Endothelial cell of umbilical vein (primary cell): ENCODE measurements around the gene TPO. TPM values are rescaled to one million over a fixed set of nuclear protein-coding genes. Genes with fewer than 3 reads are reported as not detected.

Experiments
- BruUV-seq: library from RNA; stranded (reverse); fragments of 400-500 nt; replicated peaks from 2 replicates; lab custom pipeline; 2021; lab: Mats Ljungman, UMichigan
- CTCF ChIA-PET: fragments of 300-600, 350-600 bp; sonication (Branson Sonifier 250); formaldehyde crosslinking; loops from one replicate; lab custom pipeline; 2021; ENCODE audit warnings: antibody characterized with exemption, inconsistent platforms; lab: Charles Lee
- POLR2A ChIA-PET: fragments of 300-600, 350-600 bp; sonication (Branson Sonifier 250); formaldehyde crosslinking; loops from one replicate; lab custom pipeline; 2021; ENCODE audit warnings: antibody characterized with exemption, inconsistent platforms; lab: Charles Lee
- DNase-seq: peaks from one replicate; pipeline ENCODE4 v3.0.0-alpha.2; 2011; ENCODE audit warnings: low read depth, low spot score
- FAIRE-seq: peaks from 2 replicates; lab custom pipeline; 2011; peaks lifted over from hg19 to GRCh38; lab: Jason Lieb, UNC
- H2AFZ ChIP-seq: 2 replicates; pipeline ENCODE4 v1.6.0; 2012; ENCODE audit warnings: low read depth, low read length, control low read depth, inconsistent platforms
- H3K27ac ChIP-seq: 2 replicates; pipeline ENCODE4 v1.5.1; 2011; ENCODE audit warnings: low read depth, mild to moderate bottlenecking, control low read depth, low read length, moderate library complexity; ENCODE audit not compliant: insufficient read depth
- H3K27me3 ChIP-seq, 2 experiments: 2 replicates each; pipeline versions ENCODE4 v1.6.0 to v1.6.1; 2011; ENCODE audit warnings: low read length in 2 of 2, mixed read lengths in 1 of 2; ENCODE audit not compliant: control insufficient read depth in 2 of 2, insufficient read depth in 2 of 2
- H3K36me3 ChIP-seq, 2 experiments: 2 replicates in 1 of 2; 3 replicates in 1 of 2; pipeline ENCODE4 v1.5.1; 2011; ENCODE audit warnings: low read length in 2 of 2, mild to moderate bottlenecking in 1 of 2, moderate library complexity in 1 of 2; ENCODE audit not compliant: control insufficient read depth in 2 of 2, insufficient read depth in 2 of 2; ENCODE audit errors: extremely low read depth in 1 of 2
- H3K4me1 ChIP-seq: 3 replicates; pipeline ENCODE4 v1.5.1; 2011; ENCODE audit warnings: mild to moderate bottlenecking, low read length; ENCODE audit not compliant: control insufficient read depth, insufficient read depth; ENCODE audit errors: extremely low read depth
- H3K4me2 ChIP-seq: 2 replicates; pipeline ENCODE4 v1.6.1; 2011; ENCODE audit warnings: low read length, control low read depth, mixed read lengths; ENCODE audit not compliant: insufficient read depth
- H3K4me3 ChIP-seq, 3 experiments: fragments of 200-600 bp in 1 of 3; sonication (generic), shearing (Covaris generic) in 1 of 3; replicated peaks in 1 of 3; 2 replicates each; pipeline ENCODE4 v1.5.1; 2011 to 2016; ENCODE audit warnings: control low read depth in 3 of 3, low read length in 3 of 3, mild to moderate bottlenecking in 2 of 3, inconsistent platforms in 1 of 3, low read depth in 1 of 3, moderate library complexity in 1 of 3; ENCODE audit not compliant: insufficient read depth in 1 of 3
- H3K79me2 ChIP-seq: 2 replicates; pipeline ENCODE4 v1.6.0; 2012; ENCODE audit warnings: low read length, inconsistent platforms; ENCODE audit not compliant: control insufficient read depth, insufficient read depth
- H3K9ac ChIP-seq: replicated peaks from 2 replicates; pipeline ENCODE3; 2011; ENCODE audit warnings: low read length, control low read depth; ENCODE audit not compliant: insufficient read depth; ENCODE audit errors: extremely low read depth
- H3K9me1 ChIP-seq: replicated peaks from 3 replicates; pipeline ENCODE4 v1.6.0; 2011; ENCODE audit warnings: mild to moderate bottlenecking, low read length; ENCODE audit not compliant: control insufficient read depth, insufficient read depth; ENCODE audit errors: extremely low read depth
- H3K9me3 ChIP-seq: replicated peaks from 2 replicates; pipeline ENCODE4 v1.5.1; 2012; ENCODE audit warnings: low read length, inconsistent platforms; ENCODE audit not compliant: control insufficient read depth, insufficient read depth
- H4K20me1 ChIP-seq: replicated peaks from 2 replicates; pipeline ENCODE3; 2011; ENCODE audit warnings: mild to moderate bottlenecking, low read length; ENCODE audit not compliant: control insufficient read depth, insufficient read depth; ENCODE audit errors: extremely low read depth
- EZH2 ChIP-seq: IDR thresholded peaks from 2 replicates; pipeline ENCODE4 v1.6.1; 2012; ENCODE audit warnings: borderline replicate concordance, low read depth, mild to moderate bottlenecking, moderate library complexity, low read length, inconsistent platforms; ENCODE audit not compliant: severe bottlenecking
- FOS ChIP-seq: IDR thresholded peaks from 2 replicates; pipeline ENCODE4 v1.6.1; 2011; ENCODE audit warnings: mild to moderate bottlenecking, low read length, moderate library complexity, borderline replicate concordance; ENCODE audit not compliant: insufficient read depth
- GATA2 ChIP-seq: IDR thresholded peaks from 2 replicates; pipeline ENCODE4 v1.7.0; 2011; ENCODE audit warnings: low read depth, mild to moderate bottlenecking, moderate library complexity, mixed read lengths, low read length; ENCODE audit not compliant: insufficient read length, insufficient read depth
- JUN ChIP-seq: IDR thresholded peaks from 2 replicates; pipeline ENCODE4 v1.6.1; 2011; ENCODE audit warnings: borderline replicate concordance, low read depth; ENCODE audit not compliant: insufficient read length, insufficient read depth
- MAX ChIP-seq: IDR thresholded peaks from 2 replicates; pipeline ENCODE4 v1.6.1; 2011; ENCODE audit not compliant: insufficient read depth, insufficient read length
- MYC ChIP-seq: IDR thresholded peaks from one replicate; pipeline ENCODE4 v1.6.1; 2011; ENCODE audit warnings: mild to moderate bottlenecking, low read depth, low read length
- POLR2A ChIP-seq: IDR thresholded peaks from 2 replicates; pipeline ENCODE4 v1.6.1; 2012; ENCODE audit warnings: low read depth, mild to moderate bottlenecking, control low read depth, low read length
- POLR2AphosphoS5 ChIP-seq: IDR thresholded peaks from 2 replicates; pipeline ENCODE4 v1.6.1; 2012; ENCODE audit warnings: low read depth, mild to moderate bottlenecking, control low read depth, low read length, moderate library complexity; ENCODE audit not compliant: insufficient read depth
- dilution Hi-C: fragments of 300-500 bp; cut with MboI; formaldehyde crosslinking; loops from one replicate; pipeline ENCODE4 v1.15.0; 2019; ENCODE audit warnings: low sequenced_read_pairs; ENCODE audit not compliant: extremely low pct_ligation_motif_present
- intact Hi-C: fragments of 100-400 bp; cut with micrococcal nuclease; formaldehyde crosslinking; loops from one replicate; pipeline ENCODE4 v1.10.0; 2022
- polyA plus RNA-seq, 4 experiments: library from polyadenylated mRNA; depleted of rRNA in 3 of 4; stranded (reverse) in 3 of 4; unstranded in 1 of 4; fragments of >200 nt; gene quantifications; 2 replicates each; pipeline versions ENCODE4 v1.2.1 to v1.2.3, GENCODE V29; 2011 to 2012; ENCODE audit warnings: missing spikeins in 1 of 4
- total RNA-seq: library from RNA; stranded (reverse); gene quantifications from 2 replicates; pipeline ENCODE4 v1.2.3, GENCODE V29; 2021
- TF ChIP-seq, protein P1 (sequence below), 2 donors: IDR thresholded peaks; 1 replicate in 1 of 2; 2 replicates in 1 of 2; pipeline ENCODE4 v1.5.1; 2011; ENCODE audit warnings: low read length in 2 of 2, mild to moderate bottlenecking in 2 of 2, moderate library complexity in 2 of 2, control low read depth in 1 of 2, inconsistent platforms in 1 of 2, low read depth in 1 of 2; ENCODE audit not compliant: insufficient read depth in 1 of 2; ENCODE audit errors: extremely low read depth in 1 of 2

Gene TPO
- total and polyA plus RNA-seq, 2 donors (not counting 3 experiments of a cell fraction or from before 2014, with no cell fraction given) = not detected

GRCh38 chr2:1375794-1376193, 37.5 kb upstream of the TPO start:
- Histone ChIP-seq H3K79me2 (no peaks in the 10 kb centered on the region), H3K4me1 (no peaks in the 10 kb centered on the region), H3K9me1 (no peaks in the 10 kb centered on the region), H2AFZ (no peak overlapping the region), H3K36me3 (no peaks in the 10 kb centered on the region), H3K27ac (no peak overlapping the region), H3K27me3 (no peaks in the 10 kb centered on the region), H3K9me3 (peaks cover 6% of the 10 kb centered on the region), H3K4me2 (no peak overlapping the region), H3K9ac (no peak overlapping the region), H3K4me3 (no peak overlapping the region), H4K20me1 (no peaks in the 10 kb centered on the region)
- DNase-seq = no peak
- intact Hi-C loops (no loop called here), dilution Hi-C loops (no loop called here)
- ChIA-PET POLR2A (no interaction called here), CTCF (no interaction called here)
- BruUV-seq = no TSS peak
- TF ChIP-seq FOS (no peak), POLR2A (no peak), MAX (no peak), GATA2 (no peak), POLR2AphosphoS5 (no peak), EZH2 (no peak), JUN (no peak), MYC (no peak)
- TF ChIP-seq, protein P1, sequence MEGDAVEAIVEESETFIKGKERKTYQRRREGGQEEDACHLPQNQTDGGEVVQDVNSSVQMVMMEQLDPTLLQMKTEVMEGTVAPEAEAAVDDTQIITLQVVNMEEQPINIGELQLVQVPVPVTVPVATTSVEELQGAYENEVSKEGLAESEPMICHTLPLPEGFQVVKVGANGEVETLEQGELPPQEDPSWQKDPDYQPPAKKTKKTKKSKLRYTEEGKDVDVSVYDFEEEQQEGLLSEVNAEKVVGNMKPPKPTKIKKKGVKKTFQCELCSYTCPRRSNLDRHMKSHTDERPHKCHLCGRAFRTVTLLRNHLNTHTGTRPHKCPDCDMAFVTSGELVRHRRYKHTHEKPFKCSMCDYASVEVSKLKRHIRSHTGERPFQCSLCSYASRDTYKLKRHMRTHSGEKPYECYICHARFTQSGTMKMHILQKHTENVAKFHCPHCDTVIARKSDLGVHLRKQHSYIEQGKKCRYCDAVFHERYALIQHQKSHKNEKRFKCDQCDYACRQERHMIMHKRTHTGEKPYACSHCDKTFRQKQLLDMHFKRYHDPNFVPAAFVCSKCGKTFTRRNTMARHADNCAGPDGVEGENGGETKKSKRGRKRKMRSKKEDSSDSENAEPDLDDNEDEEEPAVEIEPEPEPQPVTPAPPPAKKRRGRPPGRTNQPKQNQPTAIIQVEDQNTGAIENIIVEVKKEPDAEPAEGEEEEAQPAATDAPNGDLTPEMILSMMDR (IDR thresholded peaks at IDR 0.05; ENCODE audit: extremely low read depth in 1 of 2, insufficient read depth in 1 of 2, low read depth in 1 of 2, low read length in 2 of 2) = no peak
- FAIRE-seq = no peak
